ENCODE measurements around the gene SFMBT2. TPM values are rescaled to one million over a fixed set of nuclear protein-coding genes. Genes with fewer than 3 reads are reported as not detected.
"Not testable (repeated sequence)": the region's sequence is repeated elsewhere in the genome, so short reads cannot be mapped to it uniquely, and the experiment has no call there.

Gene SFMBT2
- total RNA-seq, 1 donor from 2014 or later, result 12.0 TPM

- no peak for DNase-seq (ENCODE audit: low spot score)
Measured at GRCh38 chr10:7329219-7329618, 81.6 kb downstream of the SFMBT2 start.

GRCh38 chr10:7327885-7328284 is 82.9 kb downstream of the SFMBT2 start:
- DNase-seq (ENCODE audit: low spot score), result no peak

- no peak for DNase-seq (ENCODE audit: low spot score)
Measured at GRCh38 chr10:7322623-7323022, 88.2 kb downstream of the SFMBT2 start.

GRCh38 chr10:7320072-7320471 is 90.8 kb downstream of the SFMBT2 start:
- DNase-seq (ENCODE audit: low spot score), result no peak

GRCh38 chr10:7319632-7320031 is 91.2 kb downstream of the SFMBT2 start:
- DNase-seq (ENCODE audit: low spot score), result no peak

- no peak for DNase-seq (ENCODE audit: low spot score)
Measured at GRCh38 chr10:7318836-7319235, 92.0 kb downstream of the SFMBT2 start.

- no peak for DNase-seq (ENCODE audit: low spot score)
Measured at GRCh38 chr10:7317786-7318446, 92.9 kb downstream of the SFMBT2 start.

- no peak for DNase-seq (ENCODE audit: low spot score)
Measured at GRCh38 chr10:7316839-7317238, 94.0 kb downstream of the SFMBT2 start.

- DNase-seq (ENCODE audit: low spot score), result no peak
Measured at GRCh38 chr10:7315906-7316305, 94.9 kb downstream of the SFMBT2 start.

GRCh38 chr10:7314170-7314569 is 96.7 kb downstream of the SFMBT2 start:
- DNase-seq (ENCODE audit: low spot score), result no peak

GRCh38 chr10:7312488-7312857 is 98.4 kb downstream of the SFMBT2 start:
- no peak for DNase-seq (ENCODE audit: low spot score)

- DNase-seq (ENCODE audit: low spot score), result not testable (repeated sequence)
Measured at GRCh38 chr10:7311850-7312487, 98.9 kb downstream of the SFMBT2 start.

- DNase-seq (ENCODE audit: low spot score), result no peak
Measured at GRCh38 chr10:7311218-7311849, 99.5 kb downstream of the SFMBT2 start.

GRCh38 chr10:7310076-7310475 is 100.8 kb downstream of the SFMBT2 start:
- no peak for DNase-seq (ENCODE audit: low spot score)

- no peak for DNase-seq (ENCODE audit: low spot score)
Measured at GRCh38 chr10:7308826-7309225, 102.0 kb downstream of the SFMBT2 start.

- no peak for DNase-seq (ENCODE audit: low spot score)
Measured at GRCh38 chr10:7306616-7307015, 104.2 kb downstream of the SFMBT2 start.

GRCh38 chr10:7306147-7306546 is 104.7 kb downstream of the SFMBT2 start:
- no peak for DNase-seq (ENCODE audit: low spot score)

- no peak for DNase-seq (ENCODE audit: low spot score)
Measured at GRCh38 chr10:7305053-7305452, 105.8 kb downstream of the SFMBT2 start.

- DNase-seq (ENCODE audit: low spot score), result no peak
Measured at GRCh38 chr10:7304110-7304509, 106.7 kb downstream of the SFMBT2 start.

- DNase-seq (ENCODE audit: low spot score), result no peak
Measured at GRCh38 chr10:7302930-7303557, 107.8 kb downstream of the SFMBT2 start.

GRCh38 chr10:7302392-7302906 is 108.4 kb downstream of the SFMBT2 start:
- DNase-seq (ENCODE audit: low spot score), result no peak
